Osteoblast (primary cell): ENCODE measurements around the gene KRT6B. TPM values are rescaled to one million over a fixed set of nuclear protein-coding genes. Genes with fewer than 3 reads are reported as not detected.
"Not testable (repeated sequence)": the region's sequence is repeated elsewhere in the genome, so short reads cannot be mapped to it uniquely, and the experiment has no call there.

Source experiments
- DNase-seq: peaks from one replicate; pipeline ENCODE4 v3.0.0; 2011; ENCODE audit warnings: low spot score, mixed read lengths; ENCODE audit not compliant: insufficient read length; ENCODE audit errors: missing footprints
- H2AFZ ChIP-seq: 2 replicates; pipeline ENCODE4 v1.6.0; 2011; ENCODE audit warnings: mild to moderate bottlenecking, low read length
- H3K27ac ChIP-seq: 2 replicates; pipeline ENCODE4 v1.5.1; 2011; ENCODE audit warnings: mild to moderate bottlenecking, low read depth, low read length, moderate library complexity
- H3K27me3 ChIP-seq: 2 replicates; pipeline ENCODE4 v1.6.0; 2012; ENCODE audit warnings: mild to moderate bottlenecking, control low read depth, inconsistent platforms, low read length, moderate library complexity; ENCODE audit not compliant: insufficient read depth
- H3K36me3 ChIP-seq: 2 replicates; pipeline ENCODE4 v1.5.1; 2011; ENCODE audit warnings: mild to moderate bottlenecking, low read length, control low read depth, moderate library complexity; ENCODE audit not compliant: insufficient read depth
- H3K4me1 ChIP-seq: 2 replicates; pipeline ENCODE4 v1.5.1; 2011; ENCODE audit warnings: mild to moderate bottlenecking, low read length, control low read depth, moderate library complexity; ENCODE audit not compliant: insufficient read depth
- H3K4me2 ChIP-seq: 2 replicates; pipeline ENCODE4 v1.6.0; 2011; ENCODE audit warnings: mild to moderate bottlenecking, low read length; ENCODE audit not compliant: insufficient read depth
- H3K4me3 ChIP-seq: fragments of 200-600 bp; sonication (generic); 3 replicates; pipeline ENCODE4 v1.5.1; 2012; ENCODE audit warnings: mild to moderate bottlenecking, low read length, inconsistent platforms; ENCODE audit not compliant: insufficient read depth
- H3K79me2 ChIP-seq: 2 replicates; pipeline ENCODE4 v1.6.0; 2012; ENCODE audit warnings: mild to moderate bottlenecking, low read length, control low read depth, inconsistent platforms; ENCODE audit not compliant: insufficient read depth
- H3K9me3 ChIP-seq: 2 replicates; pipeline ENCODE4 v1.5.1; 2011; ENCODE audit warnings: low read depth, low read length, control low read depth
- H4K20me1 ChIP-seq: 2 replicates; pipeline ENCODE4 v1.6.0; 2012; ENCODE audit warnings: mild to moderate bottlenecking, low read length, control low read depth; ENCODE audit not compliant: insufficient read depth
- total RNA-seq: library from RNA; depleted of rRNA; stranded (reverse); fragments of >200 nt; gene quantifications from 2 replicates; pipeline ENCODE4 v1.2.3, GENCODE V29; 2012
- TF ChIP-seq, protein P1 (sequence below): IDR thresholded peaks from 2 replicates; pipeline ENCODE4 v1.5.1; 2011; ENCODE audit warnings: mild to moderate bottlenecking, low read depth, low read length, moderate library complexity; ENCODE audit errors: extremely low read depth

The KRT6B gene
- total RNA-seq, 1 donor = not detected

DNA sequence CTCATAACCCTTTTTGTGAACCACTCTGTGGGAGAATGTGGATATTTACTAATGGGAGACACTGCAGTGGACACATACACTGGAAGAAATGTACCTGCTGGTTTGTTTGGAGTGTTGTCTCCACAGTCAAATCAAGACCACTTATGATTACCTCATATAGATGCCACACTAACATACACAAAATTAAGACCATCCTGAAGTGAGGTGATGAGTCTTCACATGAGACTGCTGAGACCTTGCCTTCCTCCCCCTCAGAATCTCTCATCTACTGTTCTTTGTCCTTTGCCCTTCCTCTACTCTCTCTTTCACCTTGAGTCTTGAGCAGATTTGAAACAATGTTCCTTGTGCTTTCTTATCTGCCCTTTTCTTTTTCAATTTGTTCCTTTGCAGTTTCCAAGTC lies 36.8 kb upstream of the KRT6B start:
- no peak overlapping the region for H3K4me3 ChIP-seq
- no peaks in the 10 kb centered on the region for H3K79me2 ChIP-seq
- no peaks in the 10 kb centered on the region for H3K36me3 ChIP-seq
- H3K27ac ChIP-seq = no peak overlapping the region
- peaks cover 39% of the 10 kb centered on the region for H3K27me3 ChIP-seq
- TF ChIP-seq, protein P1, sequence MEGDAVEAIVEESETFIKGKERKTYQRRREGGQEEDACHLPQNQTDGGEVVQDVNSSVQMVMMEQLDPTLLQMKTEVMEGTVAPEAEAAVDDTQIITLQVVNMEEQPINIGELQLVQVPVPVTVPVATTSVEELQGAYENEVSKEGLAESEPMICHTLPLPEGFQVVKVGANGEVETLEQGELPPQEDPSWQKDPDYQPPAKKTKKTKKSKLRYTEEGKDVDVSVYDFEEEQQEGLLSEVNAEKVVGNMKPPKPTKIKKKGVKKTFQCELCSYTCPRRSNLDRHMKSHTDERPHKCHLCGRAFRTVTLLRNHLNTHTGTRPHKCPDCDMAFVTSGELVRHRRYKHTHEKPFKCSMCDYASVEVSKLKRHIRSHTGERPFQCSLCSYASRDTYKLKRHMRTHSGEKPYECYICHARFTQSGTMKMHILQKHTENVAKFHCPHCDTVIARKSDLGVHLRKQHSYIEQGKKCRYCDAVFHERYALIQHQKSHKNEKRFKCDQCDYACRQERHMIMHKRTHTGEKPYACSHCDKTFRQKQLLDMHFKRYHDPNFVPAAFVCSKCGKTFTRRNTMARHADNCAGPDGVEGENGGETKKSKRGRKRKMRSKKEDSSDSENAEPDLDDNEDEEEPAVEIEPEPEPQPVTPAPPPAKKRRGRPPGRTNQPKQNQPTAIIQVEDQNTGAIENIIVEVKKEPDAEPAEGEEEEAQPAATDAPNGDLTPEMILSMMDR = no peak
- H3K9me3 ChIP-seq = no peaks in the 10 kb centered on the region
- DNase-seq = no peak
- peaks cover 2% of the 10 kb centered on the region for H3K4me1 ChIP-seq
- no peak overlapping the region for H2AFZ ChIP-seq
- no peak overlapping the region for H3K4me2 ChIP-seq
- no peaks in the 10 kb centered on the region for H4K20me1 ChIP-seq

DNA sequence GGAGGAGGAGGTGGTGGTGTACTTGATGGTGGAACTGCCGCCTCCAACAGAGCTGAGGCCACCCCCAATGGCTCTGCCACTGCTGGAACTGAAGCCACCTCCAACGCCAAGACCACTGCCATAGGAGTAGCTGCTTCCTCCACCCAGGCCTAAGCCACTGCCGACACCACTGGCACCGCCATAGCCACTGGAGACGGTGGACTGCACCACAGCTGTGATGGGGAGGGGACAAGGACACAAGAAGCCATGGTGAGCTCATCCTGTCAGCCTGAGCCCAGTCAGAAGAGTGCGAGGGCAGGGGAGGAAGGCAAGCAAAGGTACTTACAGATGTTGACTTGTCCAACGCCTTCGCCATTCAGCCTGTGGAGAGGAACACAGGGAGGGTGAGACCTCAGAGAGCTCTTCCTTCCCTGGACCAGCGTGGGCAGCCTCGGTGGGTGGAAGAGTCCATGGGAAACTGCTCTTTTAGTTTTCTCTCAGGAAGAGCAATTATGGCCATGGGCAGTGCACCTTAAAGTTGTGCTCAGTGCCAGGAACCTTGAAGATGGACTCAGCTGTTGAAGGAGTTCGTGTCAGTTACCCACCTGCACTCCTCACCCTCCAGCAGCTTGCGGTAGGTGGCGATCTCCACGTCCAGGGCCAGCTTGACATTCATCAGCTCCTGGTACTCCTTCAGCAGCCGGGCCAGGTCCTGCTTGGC lies 35.9 kb upstream of the KRT6B start:
- not testable (repeated sequence) for H2AFZ ChIP-seq, H4K20me1 ChIP-seq, H3K9me3 ChIP-seq, H3K4me1 ChIP-seq, H3K4me2 ChIP-seq, H3K4me3 ChIP-seq, DNase-seq, H3K27ac ChIP-seq, H3K36me3 ChIP-seq, H3K79me2 ChIP-seq
- peaks cover 41% of the 10 kb centered on the region for H3K27me3 ChIP-seq

DNA sequence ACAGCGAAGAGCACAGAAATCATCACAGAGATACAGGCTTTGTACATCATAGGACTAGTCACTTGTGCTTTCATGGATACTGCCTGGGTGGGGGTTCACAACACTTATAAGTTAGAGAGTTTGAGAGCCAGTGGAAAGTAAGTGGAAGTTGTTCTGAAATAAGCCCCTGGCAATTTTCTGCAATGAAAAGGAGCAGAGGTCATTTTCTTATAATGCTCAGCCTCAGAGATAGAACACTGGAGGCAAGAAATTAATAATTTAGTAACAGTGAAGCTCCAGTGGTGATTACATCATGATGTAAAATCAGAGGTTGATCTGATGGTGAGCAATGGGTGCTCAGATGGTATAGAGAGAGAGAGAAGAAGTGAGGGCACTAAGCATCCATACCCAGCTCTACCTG lies 35.3 kb upstream of the KRT6B start:
- H3K4me2 ChIP-seq = no peak overlapping the region
- no peak overlapping the region for H2AFZ ChIP-seq
- peaks cover 46% of the 10 kb centered on the region for H3K27me3 ChIP-seq
- H3K9me3 ChIP-seq = no peaks in the 10 kb centered on the region
- no peak overlapping the region for H3K4me3 ChIP-seq
- H3K27ac ChIP-seq = no peak overlapping the region
- no peaks in the 10 kb centered on the region for H3K36me3 ChIP-seq
- TF ChIP-seq, protein P1 = no peak
- no peaks in the 10 kb centered on the region for H3K4me1 ChIP-seq
- no peaks in the 10 kb centered on the region for H4K20me1 ChIP-seq
- no peaks in the 10 kb centered on the region for H3K79me2 ChIP-seq
- no peak for DNase-seq

DNA sequence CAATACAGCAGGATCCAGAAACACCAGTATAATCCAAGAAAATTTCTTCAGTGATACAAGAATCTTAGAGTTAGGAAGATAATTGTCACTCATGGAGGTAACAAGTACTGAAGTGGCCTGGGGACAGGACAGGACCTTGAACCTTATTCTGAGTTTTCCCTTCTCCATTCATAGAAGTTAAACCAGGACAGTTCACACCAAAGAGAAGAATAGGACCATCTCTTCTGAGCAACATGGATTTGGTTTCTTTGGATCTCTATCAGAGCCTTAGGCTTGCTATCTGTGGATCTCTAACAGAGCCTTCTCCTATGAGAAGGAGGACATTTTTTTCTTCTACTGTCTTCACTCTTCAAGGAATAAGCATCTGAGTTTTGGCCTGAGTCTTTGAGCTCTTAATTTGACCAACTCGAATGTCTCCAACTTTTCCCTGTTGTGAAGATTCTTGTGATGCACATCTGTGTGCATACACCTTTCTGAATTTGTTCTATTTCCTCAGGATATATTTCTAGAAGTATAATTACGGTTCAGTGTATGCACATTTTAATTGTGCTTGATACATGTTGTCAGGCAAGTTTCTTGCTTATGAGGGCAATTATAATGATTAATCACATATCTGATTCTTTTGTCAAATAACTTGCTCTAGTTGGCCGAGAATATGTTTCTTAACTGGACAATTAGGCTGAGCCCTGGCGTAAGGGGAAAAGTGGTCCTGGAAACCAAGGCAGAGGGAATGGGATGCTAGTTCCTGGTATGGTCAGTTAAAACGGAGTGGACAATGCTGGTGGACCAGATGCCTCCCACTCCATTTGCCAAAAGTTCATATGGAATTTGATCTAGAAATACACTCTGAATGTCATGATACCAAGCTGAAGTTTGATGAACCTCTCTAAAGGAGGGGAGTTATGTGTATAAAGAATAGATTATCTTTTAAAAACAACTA lies 34.5 kb upstream of the KRT6B start:
- Histone ChIP-seq H3K4me3 (no peak overlapping the region), H3K4me2 (no peak overlapping the region), H3K9me3 (no peaks in the 10 kb centered on the region), H3K27me3 (peaks cover 41% of the 10 kb centered on the region), H3K27ac (no peak overlapping the region), H2AFZ (no peak overlapping the region), H3K36me3 (no peaks in the 10 kb centered on the region), H3K79me2 (no peaks in the 10 kb centered on the region), H4K20me1 (no peaks in the 10 kb centered on the region), H3K4me1 (no peaks in the 10 kb centered on the region)
- DNase-seq = no peak
- TF ChIP-seq, protein P1 = no peak
